Neural cell (in vitro differentiated cells): ENCODE results near the gene DGKB. TPM values are rescaled to one million over a fixed set of nuclear protein-coding genes. Genes with fewer than 3 reads are reported as not detected.

ENCODE experiments used
- H2AFZ ChIP-seq: fragments of 200-600, 300-800 bp; sonication (generic), shearing (Covaris generic); 2 replicates; pipeline ENCODE4 v1.6.0; 2014; ENCODE audit warnings: low read depth, mild to moderate bottlenecking, antibody characterized with exemption, low read length, moderate library complexity
- H3F3A ChIP-seq: fragments of 200-600 bp; shearing (Covaris generic); 2 replicates; pipeline ENCODE4 v1.6.1; 2016; ENCODE audit warnings: mild to moderate bottlenecking, moderate library complexity, mixed read lengths, antibody characterized with exemption, low read length; ENCODE audit not compliant: insufficient read depth, poor library complexity, severe bottlenecking
- H3K27ac ChIP-seq: fragments of 200-600, 300-800 bp; sonication (generic), shearing (Covaris generic); 2 replicates; pipeline ENCODE4 v1.5.1; 2014; ENCODE audit warnings: mild to moderate bottlenecking, low read length, moderate library complexity
- H3K27me3 ChIP-seq: fragments of 300-800, 200-600 bp; sonication (generic), shearing (Covaris generic); 2 replicates; pipeline ENCODE4 v1.6.0; 2014; ENCODE audit warnings: mild to moderate bottlenecking, low read depth, low read length, moderate library complexity; ENCODE audit not compliant: insufficient read depth
- H3K36me3 ChIP-seq: fragments of 300-800, 200-600 bp; sonication (generic), shearing (Covaris generic); 2 replicates; pipeline ENCODE4 v1.5.1; 2014; ENCODE audit warnings: mild to moderate bottlenecking, antibody characterized with exemption, low read length, moderate library complexity; ENCODE audit not compliant: insufficient read depth
- H3K4me2 ChIP-seq: fragments of 300-800, 200-600 bp; sonication (generic), shearing (Covaris generic); 2 replicates; pipeline ENCODE4 v1.6.0; 2014; ENCODE audit warnings: mild to moderate bottlenecking, low read length
- H3K4me3 ChIP-seq: fragments of 300-800, 200-600 bp; sonication (generic), shearing (Covaris generic); 2 replicates; pipeline ENCODE4 v1.5.1; 2014; ENCODE audit warnings: mild to moderate bottlenecking, low read length, moderate library complexity
- H3K79me2 ChIP-seq: fragments of 200-600 bp; shearing (Covaris generic); replicated peaks from 2 replicates; pipeline ENCODE4 v1.6.0; 2014; ENCODE audit warnings: mild to moderate bottlenecking, low read length, moderate library complexity; ENCODE audit not compliant: insufficient read depth
- H3K9ac ChIP-seq: fragments of 300-800, 200-600 bp; sonication (generic), shearing (Covaris generic); 2 replicates; pipeline ENCODE4 v1.6.1; 2016; ENCODE audit warnings: mild to moderate bottlenecking, low read length, mixed read lengths
- H3K9me2 ChIP-seq: fragments of 200-600 bp; shearing (Covaris generic); 2 replicates; pipeline ENCODE4 v1.6.1; 2016; ENCODE audit warnings: mild to moderate bottlenecking, low read length, mixed read lengths; ENCODE audit not compliant: insufficient read depth
- H3K9me3 ChIP-seq: fragments of 200-600, 300-800 bp; sonication (generic), shearing (Covaris generic); 2 replicates; pipeline ENCODE4 v1.6.1; 2016; ENCODE audit warnings: mild to moderate bottlenecking, mixed run types, low read length, moderate library complexity, mixed read lengths
- H4K20me1 ChIP-seq: fragments of 200-600 bp; shearing (Covaris generic); 2 replicates; pipeline ENCODE4 v1.6.1; 2016; ENCODE audit warnings: mild to moderate bottlenecking, mixed run types; ENCODE audit not compliant: insufficient read depth
- CTCF ChIP-seq: fragments of 450-650 bp; IDR thresholded peaks from 2 replicates; pipeline ENCODE4 v1.5.1; 2014; ENCODE audit warnings: antibody characterized with exemption, mild to moderate bottlenecking, moderate library complexity; ENCODE audit not compliant: poor library complexity, severe bottlenecking
- EP300 ChIP-seq: fragments of 450-650 bp; conservative IDR thresholded peaks from 2 replicates; pipeline ENCODE4 v1.6.1; 2014; ENCODE audit warnings: antibody characterized with exemption, mild to moderate bottlenecking, moderate library complexity; ENCODE audit not compliant: poor library complexity, severe bottlenecking
- EZH2 ChIP-seq: fragments of 200-600, 300-800 bp; shearing (Covaris generic), sonication (generic); IDR thresholded peaks from 2 replicates; pipeline ENCODE4 v1.6.1; 2014; ENCODE audit warnings: antibody characterized with exemption, low read length, borderline replicate concordance, mild to moderate bottlenecking; ENCODE audit not compliant: insufficient read depth, poor library complexity, severe bottlenecking
- MXI1 ChIP-seq: fragments of 450-650 bp; conservative IDR thresholded peaks from 2 replicates; pipeline ENCODE4 v1.6.1; 2014; ENCODE audit warnings: antibody characterized with exemption, mild to moderate bottlenecking; ENCODE audit not compliant: poor library complexity, severe bottlenecking
- POLR2AphosphoS5 ChIP-seq: IDR thresholded peaks from 2 replicates; pipeline ENCODE4 v1.6.1; 2012
- RAD21 ChIP-seq: fragments of 450-650 bp; conservative IDR thresholded peaks from 2 replicates; pipeline ENCODE4 v1.6.1; 2014; ENCODE audit warnings: antibody characterized with exemption, mild to moderate bottlenecking, moderate library complexity
- SMC3 ChIP-seq: fragments of 450-650 bp; conservative IDR thresholded peaks from 2 replicates; pipeline ENCODE4 v1.6.1; 2014; ENCODE audit warnings: antibody characterized with exemption, mild to moderate bottlenecking, moderate library complexity; ENCODE audit not compliant: poor library complexity
- TAF1 ChIP-seq: IDR thresholded peaks from 2 replicates; pipeline ENCODE4 v1.6.1; 2012; ENCODE audit warnings: low read depth
- polyA plus RNA-seq: library from polyadenylated mRNA; depleted of rRNA; stranded (reverse); fragments of >200 nt; gene quantifications from 2 replicates; pipeline ENCODE4 v1.2.3, GENCODE V29; 2014
- TF ChIP-seq, protein P1 (sequence below): IDR thresholded peaks from 2 replicates; pipeline ENCODE4 v1.6.1; 2012; ENCODE audit warnings: borderline replicate concordance

Gene DGKB
- polyA plus RNA-seq, 1 donor from 2014 or later: 0.20 TPM

- H3K9ac ChIP-seq: no peak overlapping the region
- no peak overlapping the region for H3K4me3 ChIP-seq
- no peaks in the 10 kb centered on the region for H3K9me2 ChIP-seq
- no peaks in the 10 kb centered on the region for H3K79me2 ChIP-seq
- no peaks in the 10 kb centered on the region for H3F3A ChIP-seq
- no peaks in the 10 kb centered on the region for H3K36me3 ChIP-seq
- H4K20me1 ChIP-seq: no peaks in the 10 kb centered on the region
- no peak for TF ChIP-seq SMC3
- TF ChIP-seq EZH2: no peak
- TF ChIP-seq, protein P1, sequence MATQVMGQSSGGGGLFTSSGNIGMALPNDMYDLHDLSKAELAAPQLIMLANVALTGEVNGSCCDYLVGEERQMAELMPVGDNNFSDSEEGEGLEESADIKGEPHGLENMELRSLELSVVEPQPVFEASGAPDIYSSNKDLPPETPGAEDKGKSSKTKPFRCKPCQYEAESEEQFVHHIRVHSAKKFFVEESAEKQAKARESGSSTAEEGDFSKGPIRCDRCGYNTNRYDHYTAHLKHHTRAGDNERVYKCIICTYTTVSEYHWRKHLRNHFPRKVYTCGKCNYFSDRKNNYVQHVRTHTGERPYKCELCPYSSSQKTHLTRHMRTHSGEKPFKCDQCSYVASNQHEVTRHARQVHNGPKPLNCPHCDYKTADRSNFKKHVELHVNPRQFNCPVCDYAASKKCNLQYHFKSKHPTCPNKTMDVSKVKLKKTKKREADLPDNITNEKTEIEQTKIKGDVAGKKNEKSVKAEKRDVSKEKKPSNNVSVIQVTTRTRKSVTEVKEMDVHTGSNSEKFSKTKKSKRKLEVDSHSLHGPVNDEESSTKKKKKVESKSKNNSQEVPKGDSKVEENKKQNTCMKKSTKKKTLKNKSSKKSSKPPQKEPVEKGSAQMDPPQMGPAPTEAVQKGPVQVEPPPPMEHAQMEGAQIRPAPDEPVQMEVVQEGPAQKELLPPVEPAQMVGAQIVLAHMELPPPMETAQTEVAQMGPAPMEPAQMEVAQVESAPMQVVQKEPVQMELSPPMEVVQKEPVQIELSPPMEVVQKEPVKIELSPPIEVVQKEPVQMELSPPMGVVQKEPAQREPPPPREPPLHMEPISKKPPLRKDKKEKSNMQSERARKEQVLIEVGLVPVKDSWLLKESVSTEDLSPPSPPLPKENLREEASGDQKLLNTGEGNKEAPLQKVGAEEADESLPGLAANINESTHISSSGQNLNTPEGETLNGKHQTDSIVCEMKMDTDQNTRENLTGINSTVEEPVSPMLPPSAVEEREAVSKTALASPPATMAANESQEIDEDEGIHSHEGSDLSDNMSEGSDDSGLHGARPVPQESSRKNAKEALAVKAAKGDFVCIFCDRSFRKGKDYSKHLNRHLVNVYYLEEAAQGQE: no peak
- no peak for TF ChIP-seq RAD21
- TF ChIP-seq TAF1: no peak
- no peak for TF ChIP-seq MXI1
- no peak for TF ChIP-seq CTCF
- no peak for TF ChIP-seq POLR2AphosphoS5
- no peak for TF ChIP-seq EP300
- no peak overlapping the region for H2AFZ ChIP-seq
- no peak overlapping the region for H3K4me2 ChIP-seq
- H3K9me3 ChIP-seq: no peaks in the 10 kb centered on the region
- H3K27ac ChIP-seq: no peak overlapping the region
- H3K27me3 ChIP-seq: no peaks in the 10 kb centered on the region
Measured at GRCh38 chr7:14449291-14449690, 453.3 kb downstream of the DGKB start.

- H3K9me3 ChIP-seq: no peaks in the 10 kb centered on the region
- no peaks in the 10 kb centered on the region for H3K36me3 ChIP-seq
- H3K79me2 ChIP-seq: no peaks in the 10 kb centered on the region
- no peaks in the 10 kb centered on the region for H3K9me2 ChIP-seq
- H2AFZ ChIP-seq: no peak overlapping the region
- no peak for TF ChIP-seq CTCF
- TF ChIP-seq, protein P1: no peak
- no peak for TF ChIP-seq POLR2AphosphoS5
- TF ChIP-seq MXI1: no peak
- no peak for TF ChIP-seq SMC3
- H3K4me2 ChIP-seq: no peak overlapping the region
- no peaks in the 10 kb centered on the region for H3K27me3 ChIP-seq
- no peak overlapping the region for H3K27ac ChIP-seq
- H3K9ac ChIP-seq: no peak overlapping the region
- no peaks in the 10 kb centered on the region for H4K20me1 ChIP-seq
- H3F3A ChIP-seq: no peaks in the 10 kb centered on the region
- H3K4me3 ChIP-seq: no peak overlapping the region
Measured at GRCh38 chr7:14446829-14447228, 455.7 kb downstream of the DGKB start.
